GM12878 (cell line): ENCODE data around the gene CXCL12. TPM values are rescaled to one million over a fixed set of nuclear protein-coding genes. Genes with fewer than 3 reads are reported as not detected.

Source experiments
- ATAC-seq: fragments of 200-7000 bp; cut with Tn5 transposase; 3 replicates; pipeline ENCODE4 v1.9.1; 2020; ENCODE audit warnings: mild to moderate bottlenecking, moderate library complexity
- BruUV-seq: library from RNA; stranded (reverse); fragments of 400-500 nt; replicated peaks from 2 replicates; lab custom pipeline; 2021; lab: Mats Ljungman, UMichigan
- CTCF ChIA-PET: fragments of 300-600 bp; sonication (Branson Sonifier 250); formaldehyde crosslinking; extraction: SDS; loops from one replicate; lab custom pipeline; 2021; ENCODE audit warnings: inconsistent platforms; lab: Yijun Ruan, JAX
- POLR2A ChIA-PET: fragments of 350-600 bp; formaldehyde crosslinking; extraction: SDS; loops from one replicate; lab custom pipeline; 2021; ENCODE audit warnings: inconsistent platforms; lab: Charles Lee
- RAD21 ChIA-PET: fragments of 300-600 bp; sonication (Branson Sonifier 250); formaldehyde crosslinking; loops from one replicate; lab custom pipeline; 2023; ENCODE audit warnings: antibody characterized with exemption; ENCODE audit not compliant: unreplicated experiment; lab: Charles Lee
- SMC1A ChIA-PET: fragments of 300-600 bp; sonication (Branson Sonifier 250); formaldehyde crosslinking; loops from one replicate; lab custom pipeline; 2023; ENCODE audit not compliant: unreplicated experiment, uncharacterized antibody; lab: Charles Lee
- DNase-seq: peaks from one replicate; pipeline ENCODE4 v3.0.0-alpha.2; 2011; ENCODE audit warnings: low read depth, low spot score
- FAIRE-seq: peaks from 3 replicates; lab custom pipeline; 2011; peaks lifted over from hg19 to GRCh38; lab: Jason Lieb, UNC
- H2AFZ ChIP-seq: 2 replicates; pipeline ENCODE4 v1.6.0; 2011; ENCODE audit warnings: low read depth, low read length, control low read depth; ENCODE audit not compliant: control insufficient read depth
- H3K27ac ChIP-seq: 2 replicates; pipeline ENCODE4 v1.5.1; 2011; ENCODE audit warnings: control low read depth; ENCODE audit not compliant: control insufficient read depth, insufficient read depth
- H3K27me3 ChIP-seq, 2 experiments: replicated peaks in 1 of 2; 2 replicates each; pipeline versions ENCODE4 v1.6.0 to v1.6.1; 2011; ENCODE audit warnings: low read length in 1 of 2; ENCODE audit not compliant: control insufficient read depth in 2 of 2, insufficient read depth in 2 of 2
- H3K36me3 ChIP-seq, 2 experiments: 2 replicates each; pipeline ENCODE4 v1.5.1; 2011; ENCODE audit warnings: low read length in 1 of 2; ENCODE audit not compliant: control insufficient read depth in 2 of 2, insufficient read depth in 2 of 2
- H3K4me1 ChIP-seq: 2 replicates; pipeline ENCODE4 v1.6.1; 2011; ENCODE audit warnings: mild to moderate bottlenecking, low read length, moderate library complexity, mixed read lengths; ENCODE audit not compliant: control insufficient read depth, insufficient read depth
- H3K4me2 ChIP-seq: 2 replicates; pipeline ENCODE4 v1.6.0; 2011; ENCODE audit warnings: control low read depth; ENCODE audit not compliant: control insufficient read depth, insufficient read depth
- H3K4me3 ChIP-seq: fragments of 200-600 bp; sonication (generic); 2 replicates; pipeline ENCODE4 v1.5.1; 2016
- H3K79me2 ChIP-seq: 2 replicates; pipeline ENCODE4 v1.6.0; 2011; ENCODE audit warnings: low read length; ENCODE audit not compliant: control insufficient read depth, insufficient read depth
- H3K9ac ChIP-seq: 2 replicates; pipeline ENCODE4 v1.8.0; 2011; ENCODE audit warnings: low read length, control low read depth, mixed read lengths; ENCODE audit not compliant: control insufficient read depth, insufficient read depth
- H3K9me3 ChIP-seq: replicated peaks from 3 replicates; pipeline ENCODE4 v1.5.1; 2011; ENCODE audit warnings: mild to moderate bottlenecking, low read length; ENCODE audit not compliant: control insufficient read depth, insufficient read depth
- H4K20me1 ChIP-seq: 2 replicates; pipeline ENCODE4 v1.6.0; 2011; ENCODE audit not compliant: control insufficient read depth, insufficient read depth
- BMI1 ChIP-seq: fragments of 450-650 bp; IDR thresholded peaks from 2 replicates; pipeline ENCODE4 v1.6.1; 2016; ENCODE audit warnings: mild to moderate bottlenecking, moderate library complexity, borderline replicate concordance
- HDAC6 ChIP-seq: fragments of 200-600 bp; sonication (generic); IDR thresholded peaks from one replicate; pipeline ENCODE4 v1.8.0; 2017; ENCODE audit warnings: antibody characterized with exemption; ENCODE audit not compliant: unreplicated experiment
- KLF5 ChIP-seq: fragments of 450-650 bp; IDR thresholded peaks from 2 replicates; pipeline ENCODE4 v1.6.1; 2014; ENCODE audit warnings: mild to moderate bottlenecking; ENCODE audit not compliant: partially characterized antibody
- MEF2A ChIP-seq: IDR thresholded peaks from 2 replicates; pipeline ENCODE4 v1.6.1; 2011; ENCODE audit warnings: low read depth, mild to moderate bottlenecking, low read length, moderate library complexity; ENCODE audit not compliant: insufficient read depth
- NFIC ChIP-seq: IDR thresholded peaks from 2 replicates; pipeline ENCODE4 v1.6.1; 2012; ENCODE audit warnings: low read depth, mild to moderate bottlenecking, inconsistent platforms, low read length, moderate library complexity
- POLR2AphosphoS2 ChIP-seq: IDR thresholded peaks from 2 replicates; pipeline ENCODE4 v1.6.1; 2011; ENCODE audit warnings: low read depth, mild to moderate bottlenecking, low read length, improper control_type of control experiment, moderate library complexity
- RCOR1 ChIP-seq: conservative IDR thresholded peaks from 2 replicates; pipeline ENCODE4 v1.6.1; 2012; ENCODE audit warnings: low read depth, low read length, improper control_type of control experiment
- SRF ChIP-seq, 2 experiments: IDR thresholded peaks; 2 replicates each; pipeline ENCODE4 v1.6.1; 2011; ENCODE audit warnings: low read depth in 2 of 2, low read length in 2 of 2, mild to moderate bottlenecking in 1 of 2, moderate library complexity in 1 of 2
- WGBS: methylation state at CpG from one replicate; pipeline ENCODE4 v1.1.6; 2016; ENCODE audit warnings: low lambda C conversion rate; ENCODE audit not compliant: insufficient replicate concordance, insufficient coverage; ENCODE audit errors: missing lambda C conversion rate; 5-methylcytosine and 5-hydroxymethylcytosine counted together
- in situ Hi-C: fragments of 300-500 bp; cut with MboI; formaldehyde crosslinking; loops from 9 replicates; pipeline ENCODE4 v1.14.3; 2018; ENCODE audit warnings: mixed read lengths
- intact Hi-C: fragments of 100-400 bp; cut with micrococcal nuclease; formaldehyde crosslinking; loops from one replicate; pipeline ENCODE4 v1.14.2; 2022; ENCODE audit not compliant: unreplicated experiment
- polyA plus RNA-seq, 11 experiments: library from polyadenylated mRNA; depleted of rRNA in 4 of 11; unstranded in 6 of 11; stranded (reverse) in 5 of 11; fragments of >200 nt; fragmentation: Nextera tagmentation in 4 of 11; fragmentation: Illumina TruSeq in 1 of 11; extraction: Ambion mirVana in 4 of 11; extraction: Trizol in 1 of 11; gene quantifications; 1 replicate in 1 of 11; 2 replicates in 10 of 11; pipeline versions ENCODE4 v1.2.1 to v1.2.3, GENCODE V29; 2011 to 2016; ENCODE audit warnings: inconsistent platforms in 2 of 11, missing spikeins in 2 of 11, low read depth in 1 of 11
- total RNA-seq, 4 experiments: library from RNA; depleted of rRNA in 3 of 4; stranded (reverse); fragments of >200 nt in 3 of 4; fragmentation: Illumina TruSeq in 1 of 4; extraction: Trizol in 1 of 4; gene quantifications; 2 replicates each; pipeline versions ENCODE4 v1.2.1 to v1.2.3, GENCODE V29; 2013 to 2021
- TF ChIP-seq, protein P1 (sequence below): IDR thresholded peaks from 2 replicates; pipeline ENCODE4 v1.6.1; 2011; ENCODE audit warnings: borderline replicate concordance, low read depth, mild to moderate bottlenecking, moderate library complexity, low read length; ENCODE audit not compliant: insufficient read depth, poor library complexity, severe bottlenecking
- TF ChIP-seq, protein P2 (sequence below): fragments of 450-650 bp; formaldehyde crosslinking; IDR thresholded peaks from 2 replicates; pipeline ENCODE4 v1.5.0; 2022; ENCODE audit warnings: mild to moderate bottlenecking, missing genetic modification characterization

Gene CXCL12
- total and polyA plus RNA-seq, 10 of the 15 experiments (the other 5 are each of a cell fraction or from before 2014, with no cell fraction given): 0.03 to 4.5 (median 0.53) TPM

DNA sequence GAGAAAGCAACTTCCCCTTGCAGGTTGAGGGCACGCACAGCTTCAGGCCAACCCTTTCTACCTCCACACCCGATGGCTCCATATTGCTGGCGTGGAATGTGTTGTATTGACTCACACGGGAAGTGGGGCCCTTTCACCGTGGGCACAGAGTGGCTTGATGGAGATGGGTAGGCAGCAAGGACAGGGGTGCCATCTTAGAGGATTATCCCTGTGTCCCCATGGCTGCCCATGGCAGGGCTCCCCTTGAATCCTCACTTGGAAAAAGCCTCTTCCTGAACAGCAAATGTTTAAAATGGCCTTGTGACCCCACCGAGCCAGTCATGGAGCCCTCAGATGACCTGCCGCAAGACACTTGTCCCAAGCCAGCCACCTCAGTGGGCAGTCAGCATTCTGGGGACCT, 31.2 kb downstream of the CXCL12 start:
- no TSS peak for BruUV-seq
- TF ChIP-seq POLR2AphosphoS2 (no peak), HDAC6 (no peak), KLF5 (no peak), BMI1 (no peak), SRF (IDR thresholded peaks at IDR 0.05; ENCODE audit: low read depth in 2 of 2, low read length in 2 of 2) (no peak), RCOR1 (no peak), MEF2A (no peak), NFIC (no peak)
- TF ChIP-seq, protein P1, sequence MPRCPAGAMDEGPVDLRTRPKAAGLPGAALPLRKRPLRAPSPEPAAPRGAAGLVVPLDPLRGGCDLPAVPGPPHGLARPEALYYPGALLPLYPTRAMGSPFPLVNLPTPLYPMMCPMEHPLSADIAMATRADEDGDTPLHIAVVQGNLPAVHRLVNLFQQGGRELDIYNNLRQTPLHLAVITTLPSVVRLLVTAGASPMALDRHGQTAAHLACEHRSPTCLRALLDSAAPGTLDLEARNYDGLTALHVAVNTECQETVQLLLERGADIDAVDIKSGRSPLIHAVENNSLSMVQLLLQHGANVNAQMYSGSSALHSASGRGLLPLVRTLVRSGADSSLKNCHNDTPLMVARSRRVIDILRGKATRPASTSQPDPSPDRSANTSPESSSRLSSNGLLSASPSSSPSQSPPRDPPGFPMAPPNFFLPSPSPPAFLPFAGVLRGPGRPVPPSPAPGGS: no peak
- TF ChIP-seq, protein P2, sequence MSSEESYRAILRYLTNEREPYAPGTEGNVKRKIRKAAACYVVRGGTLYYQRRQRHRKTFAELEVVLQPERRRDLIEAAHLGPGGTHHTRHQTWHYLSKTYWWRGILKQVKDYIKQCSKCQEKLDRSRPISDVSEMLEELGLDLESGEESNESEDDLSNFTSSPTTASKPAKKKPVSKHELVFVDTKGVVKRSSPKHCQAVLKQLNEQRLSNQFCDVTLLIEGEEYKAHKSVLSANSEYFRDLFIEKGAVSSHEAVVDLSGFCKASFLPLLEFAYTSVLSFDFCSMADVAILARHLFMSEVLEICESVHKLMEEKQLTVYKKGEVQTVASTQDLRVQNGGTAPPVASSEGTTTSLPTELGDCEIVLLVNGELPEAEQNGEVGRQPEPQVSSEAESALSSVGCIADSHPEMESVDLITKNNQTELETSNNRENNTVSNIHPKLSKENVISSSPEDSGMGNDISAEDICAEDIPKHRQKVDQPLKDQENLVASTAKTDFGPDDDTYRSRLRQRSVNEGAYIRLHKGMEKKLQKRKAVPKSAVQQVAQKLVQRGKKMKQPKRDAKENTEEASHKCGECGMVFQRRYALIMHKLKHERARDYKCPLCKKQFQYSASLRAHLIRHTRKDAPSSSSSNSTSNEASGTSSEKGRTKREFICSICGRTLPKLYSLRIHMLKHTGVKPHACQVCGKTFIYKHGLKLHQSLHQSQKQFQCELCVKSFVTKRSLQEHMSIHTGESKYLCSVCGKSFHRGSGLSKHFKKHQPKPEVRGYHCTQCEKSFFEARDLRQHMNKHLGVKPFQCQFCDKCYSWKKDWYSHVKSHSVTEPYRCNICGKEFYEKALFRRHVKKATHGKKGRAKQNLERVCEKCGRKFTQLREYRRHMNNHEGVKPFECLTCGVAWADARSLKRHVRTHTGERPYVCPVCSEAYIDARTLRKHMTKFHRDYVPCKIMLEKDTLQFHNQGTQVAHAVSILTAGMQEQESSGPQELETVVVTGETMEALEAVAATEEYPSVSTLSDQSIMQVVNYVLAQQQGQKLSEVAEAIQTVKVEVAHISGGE: no peak

More for the DNA sequence above, 31.2 kb downstream of the CXCL12 start:
- Histone ChIP-seq H3K9ac (no peak overlapping the region), H4K20me1 (no peaks in the 10 kb centered on the region), H3K27ac (no peak overlapping the region), H3K27me3 (peaks cover 2% of the 10 kb centered on the region in 2 experiments; a peak in 1 of 4 replicates), H3K36me3 (no peaks in the 10 kb centered on the region), H3K4me3 (no peak overlapping the region), H3K4me1 (no peaks in the 10 kb centered on the region), H2AFZ (no peak overlapping the region), H3K4me2 (no peak overlapping the region), H3K79me2 (no peaks in the 10 kb centered on the region), H3K9me3 (no peaks in the 10 kb centered on the region)
- FAIRE-seq (no peak), ATAC-seq (no peak), DNase-seq (no peak)
- RAD21 ChIA-PET: no interaction called here
- CTCF ChIA-PET: interaction anchor here (0.8 kb wide), 1 partner anchor 45 kb away, joined by 3 read pairs; no protein-coding TSS in a partner anchor
- in situ Hi-C loops (no loop called here), intact Hi-C loops (loop anchor here (5.0 kb wide), 1 partner anchor 34 kb away; the partner anchor contains the start of gene CXCL12)
- SMC1A ChIA-PET: no interaction called here
- 40% methylated on average over 7 of the region's 7 CpGs for WGBS
- POLR2A ChIA-PET: no interaction called here
